CD4-positive, alpha-beta T cell treated with Interleukin-10 for 1 hour (primary cell): Measurements from ENCODE around the gene ATP5MG.

ENCODE experiments used
- DNase-seq: peaks from one replicate; pipeline ENCODE4 v3.0.0-alpha.2; 2020

The ATP5MG gene

GRCh38 chr11:118442908-118443589, 41.6 kb downstream of the ATP5MG start:
- no peak for DNase-seq

GRCh38 chr11:118443590-118444218, 42.3 kb downstream of the ATP5MG start:
- DNase-seq: peak; percentile 30

- DNase-seq: no peak
Observed at GRCh38 chr11:118447423-118447822, 46.0 kb downstream of the ATP5MG start.

GRCh38 chr11:118448294-118448693, 46.9 kb downstream of the ATP5MG start:
- no peak for DNase-seq

GRCh38 chr11:118449316-118449918, 48.0 kb downstream of the ATP5MG start:
- DNase-seq: no peak

- no peak for DNase-seq
Observed at GRCh38 chr11:118450451-118450850, 49.0 kb downstream of the ATP5MG start.
